ENCODE measurements around the gene ZNF446. TPM values are rescaled to one million over a fixed set of nuclear protein-coding genes. Genes with fewer than 3 reads are reported as not detected.
A peak's percentile ranks its signal among the peaks of the same experiment; 100 is the strongest.

The ZNF446 gene
- total RNA-seq (2014; rRNA removed; shearing (Covaris generic)) (8.0 and 9.9 TPM in 2 replicates), total RNA-seq (2022) (11.0 and 11.1 TPM in 2 replicates), Bru-seq, nascent RNA (percentile 45 among the genes with signal in this experiment), BruChase-seq, experiment 1, labeled RNA remaining after a 6-hour chase (percentile 44 among the genes with signal in this experiment), BruChase-seq, experiment 2, labeled RNA remaining after a 2-hour chase (percentile 52 among the genes with signal in this experiment)
- long read RNA-seq, partial matches to known transcripts: 4 of 28 reads
- long read RNA-seq, other reads (novel, unspliced or antisense): 23 of 28 reads

- peak within 1 kb of the TSS; percentile 92 for H3K4me2 ChIP-seq (ENCODE audit: low read length)
- TF ChIP-seq EZH2phosphoT487 (IDR thresholded peaks at IDR 0.05; ENCODE audit: borderline replicate concordance, low read depth, low read length): no peak
- peak; percentile 29; the same call in 1 of the 2 replicates for TF ChIP-seq CTCF (conservative IDR thresholded peaks at IDR 0.05; ENCODE audit: low read length)
- peak within 1 kb of the TSS; percentile 77 for H3K27ac ChIP-seq (ENCODE audit: low read depth, low read length, poor library complexity, severe bottlenecking)
- peaks cover 20% of the 10 kb centered on the region for H3K4me1 ChIP-seq (ENCODE audit: insufficient read depth, low read length, poor library complexity, severe bottlenecking)
- ChIA-PET CTCF (ENCODE audit: unreplicated experiment) (no interaction called here), POLR2A (no interaction called here)
- no peaks in the 10 kb centered on the region for H3K9me2 ChIP-seq (ENCODE audit: insufficient read depth, low read length)
- H2AFZ ChIP-seq (ENCODE audit: low read length): peak within 1 kb of the TSS; percentile 48; the same call in 1 of the 2 replicates
- intact Hi-C loops (cut with micrococcal nuclease; ENCODE audit: unreplicated experiment): loop anchor here (5.0 kb wide), 1 partner anchor 129 kb away; no protein-coding TSS in a partner anchor
- H3K9me3 ChIP-seq (ENCODE audit: low read length): no peaks in the 10 kb centered on the region
- H3K36me3 ChIP-seq (ENCODE audit: insufficient read depth, low read length): peaks cover 19% of the 10 kb centered on the region
- BruUV-seq (replicated peaks): no TSS peak
- peak within 1 kb of the TSS; percentile 75 for H3K4me3 ChIP-seq (ENCODE audit: low read depth, low read length, poor library complexity, severe bottlenecking)
- H3K79me2 ChIP-seq (ENCODE audit: insufficient read depth, low read depth, low read length): no peaks in the 10 kb centered on the region
- peak; percentile 97 for DNase-seq (ENCODE audit: low spot score)
- no peaks in the 10 kb centered on the region for H4K20me1 ChIP-seq (ENCODE audit: insufficient read depth, low read length)
These were observed at the start of gene ZNF446 for GRCh38 chr19:58475714-58476497. Gene ZNF446 (plus strand): TSS chr19:58476352. CDS start chr19:58477219, 867 bp downstream.

- Histone ChIP-seq H3K79me2 (ENCODE audit: insufficient read depth, low read depth, low read length) (no peaks in the 10 kb centered on the region), H4K20me1 (ENCODE audit: insufficient read depth, low read length) (no peaks in the 10 kb centered on the region), H3K4me2 (ENCODE audit: low read length) (no peak overlapping the region), H3K9me3 (ENCODE audit: low read length) (no peaks in the 10 kb centered on the region), H3K27ac (ENCODE audit: low read depth, low read length, poor library complexity, severe bottlenecking) (no peak overlapping the region), H3K36me3 (ENCODE audit: insufficient read depth, low read length) (no peaks in the 10 kb centered on the region; the same call in 1 of the 2 replicates), H3K4me1 (ENCODE audit: insufficient read depth, low read length, poor library complexity, severe bottlenecking) (peaks cover 5% of the 10 kb centered on the region), H3K9me2 (ENCODE audit: insufficient read depth, low read length) (no peaks in the 10 kb centered on the region), H2AFZ (ENCODE audit: low read length) (no peak overlapping the region), H3K4me3 (ENCODE audit: low read depth, low read length, poor library complexity, severe bottlenecking) (no peak overlapping the region)
- intact Hi-C loops (cut with micrococcal nuclease; ENCODE audit: unreplicated experiment): no loop called here
- DNase-seq (ENCODE audit: low spot score): no peak
- TF ChIP-seq CTCF (conservative IDR thresholded peaks at IDR 0.05; ENCODE audit: low read length): no peak
- no peak for TF ChIP-seq EZH2phosphoT487 (IDR thresholded peaks at IDR 0.05; ENCODE audit: borderline replicate concordance, low read depth, low read length)
- ChIA-PET CTCF (ENCODE audit: unreplicated experiment) (no interaction called here), POLR2A (no interaction called here)
- no TSS peak for BruUV-seq (replicated peaks)
These were observed 47.5 kb upstream of the ZNF446 start for GRCh38 chr19:58428617-58429016.

Data from OCI-LY7 (cell line).